Nucleus accumbens (tissue), 56 donors: Measurements from ENCODE around the gene PRSS1.
"Not testable (repeated sequence)": the region's sequence is repeated elsewhere in the genome, so short reads cannot be mapped to it uniquely, and the experiment has no call there.

Source experiments
- DNase-seq, 56 donors: peaks; one replicate each; lab custom pipeline; 2025; lab: John Stamatoyannopoulos, UW

PRSS1 gene

DNA sequence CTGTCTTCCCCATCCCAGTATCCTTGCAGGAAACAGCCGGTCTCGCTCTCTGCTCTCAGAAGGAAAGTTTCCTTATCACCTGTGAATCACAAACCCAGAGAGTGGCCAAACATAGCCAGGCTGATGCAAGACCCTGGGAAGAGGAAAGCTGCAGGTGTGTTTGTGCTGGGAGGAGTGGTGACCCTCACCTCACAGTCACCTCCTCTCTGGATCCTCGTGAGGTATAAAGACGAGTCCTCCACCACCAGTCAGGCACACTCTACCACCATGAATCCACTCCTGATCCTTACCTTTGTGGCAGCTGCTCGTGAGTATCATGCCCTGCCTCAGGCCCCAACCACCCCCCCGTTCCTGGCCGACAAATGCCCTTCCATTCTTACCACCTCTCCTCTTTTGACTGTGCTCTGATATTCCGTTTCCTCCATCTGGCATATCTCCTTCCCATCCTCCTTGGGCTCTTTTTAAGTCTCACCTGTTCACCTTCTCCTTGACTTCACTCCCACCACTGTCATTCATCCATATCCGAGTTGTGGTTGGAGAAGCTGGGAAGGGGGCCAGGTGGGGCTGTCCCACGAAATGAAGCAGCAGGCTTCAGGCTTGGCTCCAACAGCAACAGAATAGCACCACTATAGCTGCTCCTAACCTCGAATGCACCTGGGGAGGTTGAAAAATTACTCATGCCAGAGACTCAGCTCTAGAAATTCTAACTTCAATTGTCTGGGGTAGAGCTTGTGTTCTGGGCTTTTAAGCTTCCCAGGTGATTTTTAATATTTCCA is at the start of gene PRSS1:
PRSS1 (plus strand) TSS at position 255 of the 776 bp plus-strand sequence; CDS start at position 268, 13 bp downstream.
- DNase-seq: no peak

DNA sequence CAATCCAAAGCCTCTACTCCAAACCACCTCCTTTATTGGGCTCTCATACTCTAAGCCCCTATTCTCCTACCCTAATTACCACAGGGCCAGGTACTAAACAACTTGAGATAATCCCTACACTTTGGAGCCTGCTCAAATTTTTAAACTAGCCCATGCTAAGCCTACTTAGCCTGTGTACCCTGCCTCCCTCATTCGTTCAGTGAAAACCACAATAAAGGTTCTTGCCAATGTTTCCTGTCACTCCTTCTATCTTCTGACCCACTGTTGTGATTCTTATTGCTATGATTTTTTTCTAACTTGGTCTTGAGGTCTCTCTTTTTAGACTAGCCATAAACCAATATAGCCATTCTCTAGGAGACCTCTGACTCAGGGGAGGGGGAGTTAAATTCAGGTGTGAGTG is 48.3 kb upstream of the PRSS1 start:
- not testable (repeated sequence) for DNase-seq

DNA sequence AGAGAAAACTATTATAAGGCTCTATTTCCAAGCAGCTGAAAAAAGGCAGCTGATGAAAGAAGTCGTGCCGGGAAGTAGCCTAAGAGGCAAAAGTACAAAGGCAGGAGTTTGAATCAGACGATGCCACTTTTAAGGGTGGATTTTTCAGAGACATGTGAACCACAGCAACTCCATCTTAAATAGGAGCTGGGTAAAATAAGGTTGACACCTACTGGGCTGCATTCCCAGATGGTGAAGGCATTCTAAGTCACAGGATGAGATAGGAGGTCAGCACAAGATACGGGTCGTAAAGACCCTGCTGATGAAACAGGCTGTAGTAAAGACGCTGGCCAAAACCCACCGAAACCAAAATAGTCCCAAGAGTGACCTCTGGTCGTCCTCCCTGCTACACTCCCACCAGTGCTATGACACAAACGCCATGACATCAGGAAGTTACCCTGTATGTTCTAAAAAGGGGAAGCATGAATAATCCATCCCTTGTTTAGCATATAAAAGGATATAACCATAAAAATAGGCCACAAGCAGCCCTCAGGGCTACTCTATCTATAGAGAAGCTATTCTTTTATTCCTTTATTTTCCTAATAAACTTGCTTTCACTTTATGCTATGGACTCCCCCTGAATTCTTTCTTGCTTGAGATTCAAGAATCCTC is 45.5 kb upstream of the PRSS1 start:
- DNase-seq: no peak

DNA sequence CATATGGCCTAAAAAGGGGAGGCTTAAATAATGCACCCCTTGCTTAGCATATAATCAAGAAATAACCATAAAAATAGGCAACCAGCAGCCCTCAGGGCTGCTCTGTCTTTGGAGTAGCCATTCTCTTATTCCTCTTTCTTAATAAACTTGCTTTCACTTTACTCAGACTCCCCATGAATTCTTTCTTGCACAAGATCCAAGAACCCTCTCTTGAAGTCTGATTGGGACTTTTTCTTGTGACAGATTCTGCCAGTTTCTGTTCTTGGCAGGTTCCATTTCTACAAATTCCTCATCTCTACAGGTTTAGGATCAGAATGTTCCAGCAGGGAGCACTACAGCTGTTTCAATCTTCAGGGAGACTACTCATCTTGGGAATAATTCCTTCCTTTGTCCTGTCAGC is 40.5 kb upstream of the PRSS1 start:
- not testable (repeated sequence) for DNase-seq

DNA sequence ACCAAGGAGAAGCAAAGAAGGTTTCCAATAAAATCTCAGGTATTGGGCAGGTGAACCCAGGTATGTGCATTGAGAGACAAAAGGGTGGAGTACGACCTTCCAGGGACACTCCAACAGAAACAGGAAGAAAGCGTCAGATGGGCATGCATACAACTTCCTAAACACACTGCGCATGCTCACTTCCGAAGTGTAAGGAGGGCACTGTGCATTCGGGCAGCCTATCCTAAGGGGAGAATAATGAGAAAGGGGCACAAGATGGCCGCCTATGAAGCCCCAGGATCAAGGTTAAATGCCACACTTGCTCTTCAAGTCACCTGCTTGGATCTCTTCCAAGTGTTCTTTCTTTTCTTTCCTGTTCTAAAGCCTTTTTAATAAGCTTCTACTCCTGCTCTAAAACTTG is 39.4 kb upstream of the PRSS1 start:
- no peak for DNase-seq

DNA sequence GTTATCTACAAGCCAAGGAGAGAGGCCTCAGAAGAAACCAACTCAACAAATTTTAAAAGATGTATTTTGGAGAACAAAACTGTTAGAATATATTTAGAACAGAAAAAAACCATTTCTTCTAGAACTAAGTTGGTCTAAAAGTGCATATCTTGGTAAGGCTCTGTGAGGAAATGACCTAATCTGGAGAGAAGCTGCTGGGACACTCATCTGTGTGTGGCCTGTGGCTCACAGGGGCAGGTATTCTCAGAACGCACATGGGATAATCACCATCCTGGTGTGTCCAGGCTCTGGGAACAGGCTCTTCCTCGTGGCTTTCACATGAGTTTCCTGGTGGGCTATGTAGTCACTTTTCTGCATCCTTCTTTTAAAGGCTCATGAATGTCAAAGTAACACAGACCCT is 38.1 kb upstream of the PRSS1 start:
- DNase-seq: no peak

DNA sequence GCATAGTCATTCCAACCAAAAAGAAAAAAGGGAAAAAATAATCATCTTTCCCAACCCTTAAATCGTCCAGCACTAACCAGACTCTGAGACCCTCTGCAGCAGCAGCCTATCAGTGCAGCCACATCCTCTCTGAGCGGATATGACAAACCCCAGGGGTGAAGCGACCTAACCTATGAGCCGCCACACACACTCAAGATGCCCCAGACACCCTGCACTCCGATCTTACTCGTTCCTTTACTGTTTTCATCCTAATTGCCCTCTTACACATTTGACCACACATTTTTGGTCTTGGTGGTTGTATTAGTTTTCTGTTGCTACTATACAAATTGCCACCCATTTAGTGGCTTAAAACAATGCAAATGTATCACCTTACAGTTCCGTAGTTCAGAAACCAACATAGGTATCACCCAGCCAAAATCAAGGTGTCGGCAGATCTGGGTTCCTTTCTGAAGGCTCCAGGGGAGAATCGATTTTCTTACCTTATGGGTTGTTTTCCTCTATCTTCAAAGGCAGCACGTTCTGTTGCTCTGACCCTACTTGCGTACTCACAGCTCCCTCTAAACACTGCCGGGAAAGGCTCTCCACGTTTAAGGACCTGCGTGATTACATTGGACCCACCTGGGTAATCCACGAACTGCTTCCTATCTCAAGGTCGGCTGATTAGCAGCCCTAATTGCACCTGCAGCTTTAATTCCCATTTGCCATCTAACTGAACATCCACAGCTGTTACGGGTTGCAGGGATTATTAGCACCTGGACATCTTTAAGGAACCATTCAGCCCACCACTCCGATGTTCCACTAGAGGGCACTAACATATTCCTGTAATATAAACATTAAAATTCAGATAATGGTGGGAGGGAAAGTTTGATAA is 37.3 kb upstream of the PRSS1 start:
- DNase-seq: peak in 1 of 56 donors; percentile 1

DNA sequence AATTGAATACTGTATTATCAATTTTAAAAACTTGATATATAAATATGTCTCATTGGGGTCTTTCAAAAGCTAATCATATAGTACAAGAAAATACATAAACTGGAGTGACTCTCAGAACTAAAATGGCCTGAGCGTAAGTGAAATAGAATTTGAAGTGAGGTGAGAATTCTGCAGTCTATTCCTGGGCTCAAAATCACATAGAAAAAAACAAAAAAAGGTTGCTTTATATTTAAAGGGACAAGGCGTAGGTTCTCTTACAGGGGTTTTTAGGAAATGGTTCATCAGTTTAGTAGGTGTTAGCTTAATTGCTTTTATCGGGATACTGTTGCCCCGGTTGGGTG is 36.7 kb upstream of the PRSS1 start:
- no peak for DNase-seq

DNA sequence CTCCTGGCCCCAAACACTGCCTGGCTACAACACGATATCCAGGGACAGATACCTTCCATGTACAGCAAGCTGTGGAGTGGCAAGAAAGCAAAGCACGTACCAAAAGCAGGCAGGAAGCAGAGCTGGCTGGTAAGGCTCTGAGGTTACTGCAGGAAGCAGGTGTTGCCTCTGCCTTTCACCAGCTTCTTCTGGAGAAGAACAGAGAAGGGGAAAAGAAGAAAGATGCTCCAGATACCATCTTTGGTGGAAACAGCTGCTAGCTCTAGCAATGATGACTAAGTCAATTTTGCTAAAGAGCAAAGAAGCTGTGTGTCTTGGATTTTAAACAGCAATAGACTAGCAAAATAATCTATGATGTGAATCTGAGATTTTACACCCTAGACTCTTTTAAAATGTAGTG is 34.9 kb upstream of the PRSS1 start:
- DNase-seq: no peak

DNA sequence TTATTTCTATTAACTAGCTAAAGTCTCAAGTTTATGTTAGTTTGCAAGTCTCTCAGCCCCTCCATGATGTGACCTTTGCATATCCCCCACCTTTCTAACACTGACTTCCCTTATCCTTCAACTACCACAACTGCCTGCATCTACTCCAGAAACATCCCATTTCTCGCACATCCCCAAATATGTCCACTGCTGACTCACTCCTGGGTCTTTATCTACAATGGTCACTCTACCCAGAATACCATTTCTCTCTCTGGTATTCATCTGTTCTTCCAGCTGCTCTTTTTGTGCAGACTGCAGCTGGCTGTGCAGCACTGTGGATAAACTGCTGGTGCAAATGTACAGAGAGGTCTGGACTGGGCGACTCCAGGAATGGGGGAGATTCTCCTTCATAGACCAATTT is 32.7 kb upstream of the PRSS1 start:
- no peak for DNase-seq

DNA sequence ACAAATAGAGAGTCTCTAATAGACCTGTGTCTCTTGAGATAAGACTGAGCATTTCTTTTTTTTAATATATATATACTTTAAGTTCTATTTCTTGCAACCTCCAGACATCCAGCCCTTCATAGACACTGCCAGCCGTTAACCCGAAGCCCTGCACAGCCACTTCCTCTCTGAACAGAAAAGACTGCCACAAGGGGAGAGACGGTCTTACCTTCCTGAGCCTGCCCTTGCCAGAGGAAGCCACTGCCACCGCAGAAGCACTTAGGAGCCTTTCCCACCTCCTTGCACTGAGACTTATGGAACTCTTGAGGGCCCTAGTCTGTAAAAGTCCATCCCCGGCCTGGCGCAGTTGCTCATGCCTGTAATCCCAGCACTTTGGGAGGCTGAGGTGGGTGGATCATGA is 31.8 kb upstream of the PRSS1 start:
- no peak for DNase-seq

DNA sequence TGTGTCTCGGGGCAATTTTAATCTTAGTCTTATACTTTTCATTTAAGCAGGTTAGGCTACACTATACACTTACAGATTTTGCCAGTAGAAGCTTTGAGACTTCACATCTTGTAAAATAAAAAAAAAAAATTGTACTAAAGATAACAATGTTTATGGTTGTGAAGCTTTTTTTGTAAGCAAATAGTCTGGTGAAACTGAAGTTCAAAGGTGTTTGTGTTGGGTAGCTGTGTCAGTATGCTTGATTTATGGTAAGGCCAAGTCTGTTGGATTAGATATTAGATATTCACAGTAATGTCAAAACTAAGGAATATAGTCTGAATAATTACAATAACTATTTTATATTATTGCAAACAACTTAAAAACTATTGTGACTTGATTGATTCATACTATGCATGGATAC is 31.0 kb upstream of the PRSS1 start:
- no peak for DNase-seq

DNA sequence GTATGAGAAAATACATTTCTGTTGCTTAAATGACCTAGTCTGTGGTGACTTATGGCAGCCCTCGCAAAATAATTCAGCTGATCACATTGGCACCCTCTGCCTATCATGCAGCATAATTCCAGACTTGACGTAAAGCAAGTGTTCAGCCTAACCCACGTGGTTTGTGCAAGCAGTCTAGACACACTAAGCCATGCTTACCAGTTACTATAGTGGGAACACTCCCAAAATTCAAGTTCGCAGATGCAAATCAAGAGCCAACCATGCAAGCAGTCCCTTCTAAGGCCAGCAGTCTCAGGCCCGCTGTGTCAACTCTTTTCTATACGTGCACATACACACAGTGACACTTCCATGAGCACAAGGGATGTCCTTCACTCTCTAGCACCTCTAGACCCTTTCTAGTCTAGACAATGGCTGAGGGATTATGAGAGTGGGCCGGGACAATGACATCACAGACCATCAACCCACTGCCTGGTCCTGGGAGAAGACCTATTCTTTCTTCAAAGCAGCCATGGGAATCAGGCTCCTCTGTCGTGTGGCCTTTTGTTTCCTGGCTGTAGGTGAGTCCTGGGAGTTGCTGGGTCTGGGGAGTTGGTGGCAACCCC is 29.0 kb upstream of the PRSS1 start:
- no peak for DNase-seq

DNA sequence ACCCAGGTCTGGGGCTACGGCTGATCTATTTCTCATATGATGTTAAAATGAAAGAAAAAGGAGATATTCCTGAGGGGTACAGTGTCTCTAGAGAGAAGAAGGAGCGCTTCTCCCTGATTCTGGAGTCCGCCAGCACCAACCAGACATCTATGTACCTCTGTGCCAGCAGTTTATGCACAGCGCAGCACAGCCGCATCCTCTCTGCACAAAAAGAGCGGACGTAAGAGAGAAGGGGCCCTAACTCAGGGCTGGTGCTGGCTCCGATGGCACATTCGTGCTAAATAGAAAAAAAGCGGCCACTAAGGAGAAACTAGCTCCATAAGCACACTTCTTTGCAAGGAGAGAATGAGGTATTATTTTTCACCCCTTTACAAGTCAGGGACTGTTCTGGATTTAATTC is 28.3 kb upstream of the PRSS1 start:
- no peak for DNase-seq

DNA sequence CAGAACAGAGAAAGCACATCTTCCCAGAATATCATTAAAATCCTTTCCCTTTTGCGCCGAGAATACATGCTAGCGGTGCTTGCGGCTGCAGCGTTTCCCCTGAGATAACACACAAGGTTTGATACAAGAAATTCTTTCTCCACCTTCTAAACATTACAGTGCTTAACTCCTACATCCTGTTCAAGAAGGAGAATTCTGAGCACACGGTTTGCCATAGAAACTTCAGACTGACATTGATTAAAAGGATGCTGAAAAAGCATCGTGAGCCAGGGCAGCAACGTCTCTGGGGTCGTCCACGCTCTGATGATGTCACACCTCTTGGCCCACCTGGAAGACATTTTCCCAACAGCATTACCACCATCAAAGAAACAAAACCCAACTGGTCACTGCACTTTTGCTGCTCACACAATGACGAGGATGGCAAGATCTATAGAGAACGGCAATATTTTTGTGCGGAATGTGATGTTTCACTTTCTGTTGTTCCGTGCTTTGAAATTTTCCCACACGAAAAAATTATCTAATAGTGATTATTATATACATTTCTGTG is 27.0 kb upstream of the PRSS1 start:
- peak in 1 of 56 donors; percentile 3 for DNase-seq

DNA sequence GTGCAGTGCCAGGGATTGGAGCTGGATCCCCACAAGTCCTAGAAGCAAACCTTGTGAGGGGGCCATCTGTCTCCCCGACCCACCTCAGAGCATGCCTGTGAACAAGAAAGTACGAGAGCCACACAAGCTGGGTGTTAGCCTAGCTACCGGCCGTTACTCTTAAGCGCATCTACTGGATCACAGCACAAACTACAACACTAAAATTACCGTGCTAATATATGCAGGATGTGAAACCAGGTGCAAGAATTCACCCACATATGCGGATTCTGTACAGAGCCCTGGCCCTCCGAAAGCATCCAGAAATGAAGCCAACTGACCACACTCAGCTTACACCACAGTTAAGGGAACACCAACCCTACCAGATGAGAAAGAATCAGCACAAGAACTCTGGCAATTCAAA is 16.0 kb upstream of the PRSS1 start:
- DNase-seq: no peak

DNA sequence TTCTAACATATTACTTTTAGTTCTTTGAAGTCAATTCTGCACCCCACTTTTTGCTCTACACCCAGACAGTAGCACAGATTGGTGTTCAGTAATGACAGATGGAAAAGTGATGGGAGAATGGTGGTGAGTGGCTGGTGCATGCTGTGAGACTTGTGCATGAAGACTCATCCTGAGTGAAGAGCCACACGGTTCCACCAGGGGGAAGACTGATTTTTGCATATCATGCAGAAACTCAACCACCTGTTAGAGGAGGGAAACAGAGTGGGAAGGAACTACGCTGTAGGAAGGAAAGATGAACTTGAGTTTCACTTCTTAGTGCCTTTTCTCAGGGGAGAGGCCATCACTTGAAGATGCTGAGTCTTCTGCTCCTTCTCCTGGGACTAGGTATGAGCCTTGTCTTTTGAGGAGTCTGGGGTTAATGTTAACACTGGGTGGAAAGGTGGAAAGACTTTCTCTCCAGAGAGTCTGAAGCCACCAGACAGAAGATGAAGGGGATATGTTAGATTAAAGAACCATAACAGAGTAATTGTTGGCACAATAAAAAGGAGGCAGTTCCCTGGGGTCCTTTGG is 9.3 kb upstream of the PRSS1 start:
- DNase-seq: no peak

DNA sequence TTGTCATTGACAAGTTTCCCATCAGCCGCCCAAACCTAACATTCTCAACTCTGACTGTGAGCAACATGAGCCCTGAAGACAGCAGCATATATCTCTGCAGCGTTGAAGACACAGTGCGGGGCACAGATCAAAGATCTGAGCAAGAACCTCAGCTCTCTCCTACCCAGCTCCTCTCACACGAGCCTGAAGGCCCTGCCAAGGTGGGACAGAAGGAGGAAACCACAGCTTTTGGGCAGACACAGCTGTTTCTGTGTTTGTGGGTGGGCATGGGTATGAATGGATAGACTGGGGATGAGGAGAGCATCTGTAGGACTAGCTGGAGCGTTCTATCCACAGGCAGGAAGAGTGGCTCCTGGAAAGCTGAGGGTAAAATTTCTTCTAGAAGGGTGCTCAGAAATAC is 8.5 kb upstream of the PRSS1 start:
- DNase-seq: no peak

DNA sequence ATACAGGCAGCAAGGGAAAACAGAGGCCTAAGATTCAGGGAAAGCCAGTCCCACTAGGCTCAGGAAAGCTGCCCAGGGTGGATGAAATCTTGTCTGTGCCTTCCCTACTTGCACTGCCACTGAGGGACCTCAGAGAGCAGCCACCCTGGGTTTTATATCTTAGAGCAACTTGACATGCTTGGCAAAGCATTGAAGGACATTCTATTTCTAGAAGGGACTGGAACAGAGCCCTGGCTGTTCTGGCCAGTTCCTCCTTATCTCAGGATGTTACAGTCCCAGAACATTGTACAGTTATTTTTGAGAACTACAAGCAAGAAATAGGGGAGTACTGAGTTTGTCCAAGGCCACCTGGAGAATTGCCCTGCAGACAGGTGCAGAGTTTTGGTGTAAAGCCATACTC is 7.3 kb upstream of the PRSS1 start:
- DNase-seq: not testable (repeated sequence)

DNA sequence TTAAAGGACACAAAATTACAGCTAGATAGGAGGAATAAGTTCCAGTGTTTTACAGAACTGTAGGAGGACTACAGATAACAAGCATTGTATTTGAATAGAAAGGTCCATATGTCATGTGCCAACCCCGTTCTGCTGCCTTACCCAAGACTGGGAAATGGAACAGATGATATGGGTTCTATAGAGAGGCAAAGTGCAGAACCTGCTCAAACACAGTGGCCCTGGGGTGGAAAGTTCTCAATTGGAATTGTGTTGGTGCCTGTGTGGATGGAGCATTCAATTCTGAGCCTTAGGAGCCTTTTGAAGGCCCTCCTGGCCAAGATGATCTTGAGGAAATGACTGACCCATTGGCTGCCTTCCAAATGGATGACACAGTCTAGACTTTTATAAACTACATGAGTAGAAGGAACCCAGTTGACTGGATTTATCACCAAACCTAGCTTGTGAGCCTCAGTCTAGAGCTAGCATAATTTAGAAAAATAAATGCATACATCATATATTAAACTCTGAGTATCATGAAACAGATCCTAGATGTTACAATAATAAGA is 4.1 kb upstream of the PRSS1 start:
- no peak for DNase-seq
